GM12892 (cell line): ENCODE results near the gene ZNF248.

Source experiments
- POLR2A ChIP-seq: IDR thresholded peaks from 2 replicates; pipeline ENCODE4 v1.6.1; 2011; ENCODE audit warnings: low read depth, low read length, control low read depth
- TAF1 ChIP-seq: IDR thresholded peaks from 2 replicates; pipeline ENCODE4 v1.6.1; 2011; ENCODE audit warnings: low read depth, mild to moderate bottlenecking, control low read depth, low read length, borderline replicate concordance

DNA sequence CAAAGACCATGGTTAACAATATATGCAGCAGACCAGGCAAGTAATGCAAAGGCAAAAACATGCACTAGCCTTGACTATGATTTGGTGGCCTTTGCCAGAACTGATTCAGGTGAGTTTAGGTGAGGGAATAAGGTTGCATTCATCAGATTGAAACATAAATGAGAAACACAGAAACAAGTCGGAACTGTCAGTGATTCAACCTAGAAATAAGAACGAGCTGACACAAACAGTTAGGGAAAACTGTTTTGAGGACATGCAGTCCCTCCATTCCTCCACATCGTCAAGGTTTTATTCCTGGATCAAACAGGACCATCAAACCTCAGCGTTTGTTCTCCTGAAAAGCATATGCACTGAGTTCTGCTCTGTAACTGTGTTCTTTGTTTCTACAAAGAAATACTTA, 1.8 kb downstream of the ZNF248 start:
- no peak for TF ChIP-seq POLR2A
- TF ChIP-seq TAF1, result no peak
